Measurements from ENCODE around the gene DOLK. TPM values are rescaled to one million over a fixed set of nuclear protein-coding genes. Genes with fewer than 3 reads are reported as not detected.

DOLK gene
- total and polyA plus RNA-seq, 10 of the 15 experiments (the other 5 are each of a cell fraction or from before 2014, with no cell fraction given), result 1.9 to 18.2 (median 9.1) TPM

DNA sequence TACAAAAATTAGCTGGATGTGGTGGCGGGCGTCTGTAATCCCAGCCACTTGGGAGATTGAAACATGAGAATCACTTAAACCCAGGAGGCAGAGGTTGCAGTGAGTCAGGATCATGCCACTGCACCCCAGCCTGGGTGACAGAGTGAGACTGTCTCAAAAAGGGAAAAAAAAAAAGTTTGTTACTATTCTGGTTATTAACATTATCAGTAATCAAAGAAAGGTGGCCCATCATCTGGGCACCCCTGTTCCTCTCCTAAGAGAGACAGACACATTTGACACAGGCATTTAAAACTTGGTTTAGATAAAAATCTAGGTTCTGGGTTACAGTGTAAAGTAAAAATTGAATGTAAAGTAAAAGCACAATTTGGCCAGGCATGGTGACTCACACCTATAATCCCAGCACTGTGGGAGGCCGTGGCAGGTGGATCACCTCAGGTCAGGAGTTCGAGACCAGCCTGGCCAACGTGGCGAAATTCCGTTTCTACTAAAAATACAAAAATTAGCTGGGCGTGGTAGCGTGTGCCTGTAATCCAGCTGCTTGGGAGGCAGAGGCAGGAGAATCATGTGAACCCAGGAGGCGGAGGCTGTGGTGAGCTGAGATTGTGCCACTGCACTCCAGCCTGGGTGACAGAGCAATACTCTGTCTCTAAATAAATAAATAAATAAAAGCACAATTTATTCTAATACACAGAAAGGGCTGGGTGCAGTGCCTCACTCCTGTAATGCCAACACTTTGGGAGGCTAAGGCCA is 43.4 kb downstream of the DOLK start (continued):
- TF ChIP-seq, protein P1, sequence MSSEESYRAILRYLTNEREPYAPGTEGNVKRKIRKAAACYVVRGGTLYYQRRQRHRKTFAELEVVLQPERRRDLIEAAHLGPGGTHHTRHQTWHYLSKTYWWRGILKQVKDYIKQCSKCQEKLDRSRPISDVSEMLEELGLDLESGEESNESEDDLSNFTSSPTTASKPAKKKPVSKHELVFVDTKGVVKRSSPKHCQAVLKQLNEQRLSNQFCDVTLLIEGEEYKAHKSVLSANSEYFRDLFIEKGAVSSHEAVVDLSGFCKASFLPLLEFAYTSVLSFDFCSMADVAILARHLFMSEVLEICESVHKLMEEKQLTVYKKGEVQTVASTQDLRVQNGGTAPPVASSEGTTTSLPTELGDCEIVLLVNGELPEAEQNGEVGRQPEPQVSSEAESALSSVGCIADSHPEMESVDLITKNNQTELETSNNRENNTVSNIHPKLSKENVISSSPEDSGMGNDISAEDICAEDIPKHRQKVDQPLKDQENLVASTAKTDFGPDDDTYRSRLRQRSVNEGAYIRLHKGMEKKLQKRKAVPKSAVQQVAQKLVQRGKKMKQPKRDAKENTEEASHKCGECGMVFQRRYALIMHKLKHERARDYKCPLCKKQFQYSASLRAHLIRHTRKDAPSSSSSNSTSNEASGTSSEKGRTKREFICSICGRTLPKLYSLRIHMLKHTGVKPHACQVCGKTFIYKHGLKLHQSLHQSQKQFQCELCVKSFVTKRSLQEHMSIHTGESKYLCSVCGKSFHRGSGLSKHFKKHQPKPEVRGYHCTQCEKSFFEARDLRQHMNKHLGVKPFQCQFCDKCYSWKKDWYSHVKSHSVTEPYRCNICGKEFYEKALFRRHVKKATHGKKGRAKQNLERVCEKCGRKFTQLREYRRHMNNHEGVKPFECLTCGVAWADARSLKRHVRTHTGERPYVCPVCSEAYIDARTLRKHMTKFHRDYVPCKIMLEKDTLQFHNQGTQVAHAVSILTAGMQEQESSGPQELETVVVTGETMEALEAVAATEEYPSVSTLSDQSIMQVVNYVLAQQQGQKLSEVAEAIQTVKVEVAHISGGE (CRISPR knock-in tag; IDR thresholded peaks at IDR 0.05), result no peak
- TF ChIP-seq EZH2 (IDR thresholded peaks at IDR 0.05; ENCODE audit: borderline replicate concordance, control insufficient read depth, low read depth, low read length) (no peak), IKZF2 (IDR thresholded peaks at IDR 0.05) (no peak)

DNA sequence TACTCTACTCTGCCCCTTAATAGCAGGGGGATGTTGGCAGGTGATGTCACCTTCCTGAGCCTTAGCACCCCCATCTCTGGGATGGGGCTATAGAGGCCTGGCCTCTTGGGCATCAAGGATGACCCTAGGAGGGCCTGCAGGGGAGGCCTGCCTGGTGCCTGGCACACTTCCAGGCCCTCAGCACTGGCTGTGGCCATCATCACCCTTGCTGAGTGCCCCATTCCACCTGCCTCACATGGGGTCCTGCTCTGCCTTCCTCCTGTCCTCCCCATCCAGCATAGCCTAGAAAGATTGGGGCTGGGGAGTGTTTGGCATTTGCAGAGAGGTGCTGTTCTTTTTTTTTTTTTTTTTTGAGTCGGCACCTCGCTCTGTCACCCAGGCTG is 44.3 kb downstream of the DOLK start:
- ChIA-PET CTCF (interaction anchor here (1.0 to 1.1 kb wide), 2 partner anchors 24 to 483 kb away, joined by 3 read pairs; no protein-coding TSS in a partner anchor), RAD21 (ENCODE audit: unreplicated experiment) (no interaction called here), POLR2A (interaction anchor here (0.6 kb wide), 1 partner anchor 232 kb away, joined by 7 read pairs; no protein-coding TSS in a partner anchor), SMC1A (ENCODE audit: uncharacterized antibody, unreplicated experiment) (interaction anchor here (0.5 to 0.6 kb wide), 2 partner anchors 225 to 299 kb away, joined by 3 read pairs; no protein-coding TSS in a partner anchor)
- DNase-seq (ENCODE audit: low read depth, low spot score), result no peak
- H3K4me3 ChIP-seq, result no peak overlapping the region
- H3K36me3 ChIP-seq (ENCODE audit: control insufficient read depth in 2 of 2, insufficient read depth in 2 of 2, low read length in 1 of 2), result peaks cover 5 to 13% of the 10 kb centered on the region in 2 experiments; a peak in 3 of 4 replicates
- BruUV-seq (replicated peaks), result no TSS peak
- WGBS (ENCODE audit: insufficient coverage, insufficient replicate concordance, low lambda C conversion rate, missing lambda C conversion rate), result no CpG with 5 or more reads among the region's 2 CpGs
- H3K9ac ChIP-seq (ENCODE audit: control insufficient read depth, insufficient read depth, low read length), result no peak overlapping the region
- H3K79me2 ChIP-seq (ENCODE audit: control insufficient read depth, insufficient read depth, low read length), result no peaks in the 10 kb centered on the region
- intact Hi-C loops (cut with micrococcal nuclease; ENCODE audit: unreplicated experiment), result no loop called here
- no peaks in the 10 kb centered on the region for H4K20me1 ChIP-seq (ENCODE audit: control insufficient read depth, insufficient read depth)
- no peak for FAIRE-seq
- no peaks in the 10 kb centered on the region for H3K9me3 ChIP-seq (replicated peaks; ENCODE audit: control insufficient read depth, insufficient read depth, low read length)
- H3K4me1 ChIP-seq (ENCODE audit: control insufficient read depth, insufficient read depth, low read length), result peaks cover 31% of the 10 kb centered on the region
- H3K27me3 ChIP-seq (replicated peaks in 1 of 2; ENCODE audit: control insufficient read depth in 2 of 2, insufficient read depth in 2 of 2, low read length in 1 of 2), result no peaks in the 10 kb centered on the region
- no peak overlapping the region for H3K4me2 ChIP-seq (ENCODE audit: control insufficient read depth, insufficient read depth)
- H3K27ac ChIP-seq (ENCODE audit: control insufficient read depth, insufficient read depth), result peak overlapping the region; percentile 57
- in situ Hi-C loops (cut with MboI), result no loop called here
- no peak overlapping the region for H2AFZ ChIP-seq (ENCODE audit: control insufficient read depth, low read depth, low read length)
- no peak; the same call in 2 of the 3 replicates for ATAC-seq
- TF ChIP-seq MTA2 (IDR thresholded peaks at IDR 0.05; ENCODE audit: low read depth) (no peak), RAD21 (IDR thresholded peaks at IDR 0.05; ENCODE audit: insufficient read depth, low read depth, low read length) (no peak), SUPT20H (IDR thresholded peaks at IDR 0.05; ENCODE audit: borderline replicate concordance, control insufficient read depth, low read depth, low read length) (no peak), NR2C1 (IDR thresholded peaks at IDR 0.05) (no peak), RFX5 (IDR thresholded peaks at IDR 0.05; ENCODE audit: low read depth, low read length) (no peak), MYC (IDR thresholded peaks at IDR 0.05; ENCODE audit: insufficient read depth, insufficient read length, insufficient replicate concordance, low read length, severe bottlenecking) (no peak)
- TF ChIP-seq, protein P2, sequence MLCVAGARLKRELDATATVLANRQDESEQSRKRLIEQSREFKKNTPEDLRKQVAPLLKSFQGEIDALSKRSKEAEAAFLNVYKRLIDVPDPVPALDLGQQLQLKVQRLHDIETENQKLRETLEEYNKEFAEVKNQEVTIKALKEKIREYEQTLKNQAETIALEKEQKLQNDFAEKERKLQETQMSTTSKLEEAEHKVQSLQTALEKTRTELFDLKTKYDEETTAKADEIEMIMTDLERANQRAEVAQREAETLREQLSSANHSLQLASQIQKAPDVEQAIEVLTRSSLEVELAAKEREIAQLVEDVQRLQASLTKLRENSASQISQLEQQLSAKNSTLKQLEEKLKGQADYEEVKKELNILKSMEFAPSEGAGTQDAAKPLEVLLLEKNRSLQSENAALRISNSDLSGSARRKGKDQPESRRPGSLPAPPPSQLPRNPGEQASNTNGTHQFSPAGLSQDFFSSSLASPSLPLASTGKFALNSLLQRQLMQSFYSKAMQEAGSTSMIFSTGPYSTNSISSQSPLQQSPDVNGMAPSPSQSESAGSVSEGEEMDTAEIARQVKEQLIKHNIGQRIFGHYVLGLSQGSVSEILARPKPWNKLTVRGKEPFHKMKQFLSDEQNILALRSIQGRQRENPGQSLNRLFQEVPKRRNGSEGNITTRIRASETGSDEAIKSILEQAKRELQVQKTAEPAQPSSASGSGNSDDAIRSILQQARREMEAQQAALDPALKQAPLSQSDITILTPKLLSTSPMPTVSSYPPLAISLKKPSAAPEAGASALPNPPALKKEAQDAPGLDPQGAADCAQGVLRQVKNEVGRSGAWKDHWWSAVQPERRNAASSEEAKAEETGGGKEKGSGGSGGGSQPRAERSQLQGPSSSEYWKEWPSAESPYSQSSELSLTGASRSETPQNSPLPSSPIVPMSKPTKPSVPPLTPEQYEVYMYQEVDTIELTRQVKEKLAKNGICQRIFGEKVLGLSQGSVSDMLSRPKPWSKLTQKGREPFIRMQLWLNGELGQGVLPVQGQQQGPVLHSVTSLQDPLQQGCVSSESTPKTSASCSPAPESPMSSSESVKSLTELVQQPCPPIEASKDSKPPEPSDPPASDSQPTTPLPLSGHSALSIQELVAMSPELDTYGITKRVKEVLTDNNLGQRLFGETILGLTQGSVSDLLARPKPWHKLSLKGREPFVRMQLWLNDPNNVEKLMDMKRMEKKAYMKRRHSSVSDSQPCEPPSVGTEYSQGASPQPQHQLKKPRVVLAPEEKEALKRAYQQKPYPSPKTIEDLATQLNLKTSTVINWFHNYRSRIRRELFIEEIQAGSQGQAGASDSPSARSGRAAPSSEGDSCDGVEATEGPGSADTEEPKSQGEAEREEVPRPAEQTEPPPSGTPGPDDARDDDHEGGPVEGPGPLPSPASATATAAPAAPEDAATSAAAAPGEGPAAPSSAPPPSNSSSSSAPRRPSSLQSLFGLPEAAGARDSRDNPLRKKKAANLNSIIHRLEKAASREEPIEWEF (IDR thresholded peaks at IDR 0.05; ENCODE audit: insufficient replicate concordance, low read depth, low read length), result no peak
